Measurements from ENCODE around the gene ADSS2. TPM values are rescaled to one million over a fixed set of nuclear protein-coding genes. Genes with fewer than 3 reads are reported as not detected.

Gene ADSS2
- total and polyA plus RNA-seq, 2 of the 4 experiments (the other 2 are of a cell fraction), result 14.9 to 30.1 TPM

DNA sequence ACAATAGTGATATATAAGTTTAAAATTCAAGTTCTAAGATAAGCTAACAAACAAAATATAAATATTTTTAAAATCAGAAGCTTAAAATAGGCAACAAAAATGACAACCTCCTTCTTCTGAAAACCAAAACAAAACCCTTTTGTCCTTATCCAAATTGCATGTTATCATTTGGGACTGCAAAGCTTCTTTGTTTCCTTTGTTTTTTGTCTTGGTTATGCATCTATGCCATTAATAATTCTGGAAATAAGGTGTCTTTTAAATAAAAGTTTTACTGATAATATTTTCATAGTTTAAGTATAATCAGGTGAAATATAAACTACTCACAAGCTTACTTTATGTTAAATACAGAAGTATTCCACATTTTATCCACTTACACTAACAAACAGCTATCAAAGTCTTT lies 20.5 kb downstream of the ADSS2 start:
- Histone ChIP-seq H3K56ac (ENCODE audit: extremely low read depth, insufficient read depth, low read length) (no peak overlapping the region), H3K9me3 (ENCODE audit: control insufficient read depth, insufficient read depth, low read length) (no peaks in the 10 kb centered on the region), H3K4me3 (ENCODE audit: insufficient read depth, low read depth, low read length) (no peak overlapping the region), H3K4ac (ENCODE audit: low read depth, low read length) (no peak overlapping the region), H2BK120ac (ENCODE audit: low read depth, low read length) (no peak overlapping the region), H2BK5ac (ENCODE audit: low read depth, low read length, poor library complexity, severe bottlenecking) (no peak overlapping the region), H2BK20ac (ENCODE audit: low read depth, low read length) (no peak overlapping the region), H2BK15ac (ENCODE audit: low read depth, low read length) (no peak overlapping the region), H2AK9ac (replicated peaks; ENCODE audit: low read depth, low read length, poor library complexity) (no peak overlapping the region), H3K27me3 (ENCODE audit: control insufficient read depth, insufficient read depth, low read length) (no peaks in the 10 kb centered on the region), H2AFZ (replicated peaks; ENCODE audit: low read length, poor library complexity) (no peak overlapping the region), H3K9me1 (ENCODE audit: insufficient read depth, low read length) (peaks cover 9% of the 10 kb centered on the region), H3K9ac (ENCODE audit: low read depth, low read length) (no peak overlapping the region), H2AK5ac (ENCODE audit: low read depth, low read length) (no peak overlapping the region), H3K18ac (ENCODE audit: low read depth, low read length) (no peak overlapping the region), H4K91ac (ENCODE audit: insufficient read depth, low read depth, low read length) (no peak overlapping the region), H4K8ac (ENCODE audit: low read depth in 2 of 2, low read length in 2 of 2) (no peak overlapping the region), H4K20me1 (ENCODE audit: insufficient read depth, low read length) (peaks cover 6% of the 10 kb centered on the region; the same call in 1 of the 2 replicates), H4K5ac (ENCODE audit: low read depth, low read length) (no peak overlapping the region), H3K4me1 (ENCODE audit: control insufficient read depth, insufficient read depth, low read length) (peaks cover 5% of the 10 kb centered on the region), H3K4me2 (ENCODE audit: low read depth, low read length) (no peak overlapping the region), H3K36me3 (ENCODE audit: control insufficient read depth, insufficient read depth, low read length) (peaks cover 11% of the 10 kb centered on the region), H3K79me1 (ENCODE audit: low read depth in 1 of 2, low read length in 2 of 2) (peaks cover 24 to 32% of the 10 kb centered on the region in 2 experiments), H3K14ac (replicated peaks; ENCODE audit: low read depth, low read length) (no peak overlapping the region), H3K27ac (ENCODE audit: insufficient read depth, low read length) (no peak overlapping the region), H3K23ac (ENCODE audit: low read depth, low read length) (no peak overlapping the region)
- intact Hi-C loops (cut with micrococcal nuclease), result loop anchor here (10.0 kb wide), 1 partner anchor 386 kb away; no protein-coding TSS in a partner anchor
- ATAC-seq (ENCODE audit: low read depth), result no peak
- in situ Hi-C loops (cut with MboI; ENCODE audit: low sequenced_read_pairs), result no loop called here
- no peak for TF ChIP-seq POLR2A (IDR thresholded peaks at IDR 0.05; ENCODE audit: low read depth, low read length)
- dilution Hi-C loops (cut with HindIII; ENCODE audit: low sequenced_read_pairs, unreplicated experiment), result no loop called here
- BruUV-seq (replicated peaks), result no TSS peak
- ChIA-PET POLR2A (ENCODE audit: unreplicated experiment) (no interaction called here), CTCF (interaction anchor here (0.7 to 1.0 kb wide), 2 partner anchors 17 to 163 kb away, joined by 3 read pairs; no protein-coding TSS in a partner anchor)
- DNase-seq, result no peak

Measured in IMR-90 (cell line).